H1 (cell line): Measurements from ENCODE around the gene FLOT1. TPM values are rescaled to one million over a fixed set of nuclear protein-coding genes. Genes with fewer than 3 reads are reported as not detected.

Source experiments
- BRCA1 ChIP-seq: IDR thresholded peaks from 2 replicates; pipeline ENCODE4 v1.6.1; 2012; ENCODE audit warnings: low read depth, low read length, improper control_type of control experiment
- CTCF ChIP-seq, 3 experiments: IDR thresholded peaks; 1 replicate in 2 of 3; 2 replicates in 1 of 3; pipeline versions ENCODE4 v1.5.1 to v1.6.1; 2011; ENCODE audit warnings: low read length in 3 of 3, mild to moderate bottlenecking in 3 of 3, inconsistent platforms in 2 of 3, low read depth in 1 of 3, moderate library complexity in 1 of 3; ENCODE audit not compliant: insufficient read depth in 1 of 3; ENCODE audit errors: control extremely low read depth in 1 of 3
- polyA plus RNA-seq, 7 experiments: library from polyadenylated mRNA; depleted of rRNA in 3 of 7; stranded (reverse) in 5 of 7; unstranded in 2 of 7; fragments of >200 nt in 5 of 7; fragments of 200-250 nt in 2 of 7; gene quantifications; 1 replicate in 5 of 7; 2 replicates in 1 of 7; 4 replicates in 1 of 7; pipeline versions ENCODE4 v1.2.1 to v1.2.3, GENCODE V29; 2011 to 2013; ENCODE audit warnings: missing spikeins in 2 of 7, mixed read lengths in 2 of 7
- total RNA-seq: library from RNA; stranded (reverse); fragmentation: NEBNext Ultra II Directional; extraction: Animal tissue kit (Norgen Biotek cat#: 25700); gene quantifications from 2 replicates; pipeline ENCODE4 v1.2.1, GENCODE V29; 2021

Gene FLOT1
- total and polyA plus RNA-seq, 2 of the 8 experiments (the other 6 are each of a cell fraction or from before 2014, with no cell fraction given), result 87.5 to 88.1 TPM

GRCh38 chr6:30767944-30768301, 25.4 kb upstream of the FLOT1 start (continued):
- TF ChIP-seq CTCF (IDR thresholded peaks at IDR 0.05; ENCODE audit: control extremely low read depth in 1 of 3, insufficient read depth in 1 of 3, low read depth in 1 of 3, low read length in 3 of 3) (no peak), BRCA1 (no peak)
